ENCODE data around the gene C1QTNF1. TPM values are rescaled to one million over a fixed set of nuclear protein-coding genes. Genes with fewer than 3 reads are reported as not detected.

C1QTNF1 gene
- total RNA-seq, 1 donor, result 42.1 TPM

DNA sequence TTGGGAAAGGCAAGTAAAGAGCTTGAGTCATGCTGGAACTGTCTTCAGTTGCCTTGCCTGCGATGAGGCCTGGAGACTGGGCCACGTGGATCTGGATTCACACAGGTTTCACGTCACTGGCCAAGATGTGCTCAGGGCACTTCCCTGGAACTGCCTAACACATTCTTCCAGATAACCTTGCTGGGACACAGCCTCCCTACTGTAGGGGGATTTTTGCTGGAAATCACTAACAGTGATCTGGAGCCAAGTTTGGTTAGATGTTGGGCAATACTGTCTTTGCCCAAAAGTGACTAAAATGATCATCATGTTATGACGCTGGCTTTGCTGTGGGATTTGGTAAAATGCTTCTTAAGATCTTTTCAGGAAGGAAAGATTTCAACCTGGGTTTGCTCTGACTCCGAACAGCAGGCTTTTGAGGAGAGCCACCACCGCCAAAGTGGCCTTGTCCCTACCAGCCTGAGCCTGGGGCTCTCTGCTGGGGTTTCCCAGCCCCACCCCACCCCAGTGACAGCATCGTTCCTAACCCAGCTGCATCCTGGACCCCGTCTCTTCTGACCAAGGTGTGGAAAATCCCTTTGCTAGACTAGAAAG lies 14.7 kb downstream of the C1QTNF1 start:
- DNase-seq (ENCODE audit: low read depth), result peak; percentile 100
- no peak overlapping the region for H3K4me3 ChIP-seq (ENCODE audit: low read depth, low read length)
- TF ChIP-seq, protein P1, sequence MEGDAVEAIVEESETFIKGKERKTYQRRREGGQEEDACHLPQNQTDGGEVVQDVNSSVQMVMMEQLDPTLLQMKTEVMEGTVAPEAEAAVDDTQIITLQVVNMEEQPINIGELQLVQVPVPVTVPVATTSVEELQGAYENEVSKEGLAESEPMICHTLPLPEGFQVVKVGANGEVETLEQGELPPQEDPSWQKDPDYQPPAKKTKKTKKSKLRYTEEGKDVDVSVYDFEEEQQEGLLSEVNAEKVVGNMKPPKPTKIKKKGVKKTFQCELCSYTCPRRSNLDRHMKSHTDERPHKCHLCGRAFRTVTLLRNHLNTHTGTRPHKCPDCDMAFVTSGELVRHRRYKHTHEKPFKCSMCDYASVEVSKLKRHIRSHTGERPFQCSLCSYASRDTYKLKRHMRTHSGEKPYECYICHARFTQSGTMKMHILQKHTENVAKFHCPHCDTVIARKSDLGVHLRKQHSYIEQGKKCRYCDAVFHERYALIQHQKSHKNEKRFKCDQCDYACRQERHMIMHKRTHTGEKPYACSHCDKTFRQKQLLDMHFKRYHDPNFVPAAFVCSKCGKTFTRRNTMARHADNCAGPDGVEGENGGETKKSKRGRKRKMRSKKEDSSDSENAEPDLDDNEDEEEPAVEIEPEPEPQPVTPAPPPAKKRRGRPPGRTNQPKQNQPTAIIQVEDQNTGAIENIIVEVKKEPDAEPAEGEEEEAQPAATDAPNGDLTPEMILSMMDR (IDR thresholded peaks at IDR 0.05; ENCODE audit: insufficient read depth, low read length), result no peak

- TF ChIP-seq, protein P1 (IDR thresholded peaks at IDR 0.05; ENCODE audit: insufficient read depth, low read length), result no peak
Observed at GRCh38 chr17:79039171-79039570, 15.2 kb downstream of the C1QTNF1 start.

DNA sequence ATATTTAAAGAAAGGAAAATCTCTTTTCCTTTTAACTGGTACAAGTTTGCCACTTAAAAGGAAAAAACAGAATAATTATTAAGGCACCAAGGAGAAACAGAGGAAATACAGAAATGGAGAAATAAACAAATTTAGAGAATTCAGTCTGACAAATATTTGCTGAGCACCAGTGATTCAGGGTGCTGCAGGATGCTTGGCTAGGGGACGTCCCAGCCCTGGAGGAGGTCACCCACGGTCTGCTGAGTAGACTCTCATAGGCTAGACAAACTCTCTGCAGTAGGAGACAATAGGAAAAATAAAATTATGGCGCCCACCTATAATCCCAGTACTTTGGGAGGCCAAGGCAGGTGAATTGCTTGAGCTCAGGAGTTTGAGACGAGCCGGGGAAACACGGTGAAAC lies 15.9 kb downstream of the C1QTNF1 start:
- TF ChIP-seq, protein P1 (IDR thresholded peaks at IDR 0.05; ENCODE audit: insufficient read depth, low read length), result no peak

More at GRCh38 chr17:79039171-79039570, 15.2 kb downstream of the C1QTNF1 start:
- no peak for DNase-seq (ENCODE audit: low read depth)
- H3K4me3 ChIP-seq (ENCODE audit: low read depth, low read length), result no peak overlapping the region

DNA sequence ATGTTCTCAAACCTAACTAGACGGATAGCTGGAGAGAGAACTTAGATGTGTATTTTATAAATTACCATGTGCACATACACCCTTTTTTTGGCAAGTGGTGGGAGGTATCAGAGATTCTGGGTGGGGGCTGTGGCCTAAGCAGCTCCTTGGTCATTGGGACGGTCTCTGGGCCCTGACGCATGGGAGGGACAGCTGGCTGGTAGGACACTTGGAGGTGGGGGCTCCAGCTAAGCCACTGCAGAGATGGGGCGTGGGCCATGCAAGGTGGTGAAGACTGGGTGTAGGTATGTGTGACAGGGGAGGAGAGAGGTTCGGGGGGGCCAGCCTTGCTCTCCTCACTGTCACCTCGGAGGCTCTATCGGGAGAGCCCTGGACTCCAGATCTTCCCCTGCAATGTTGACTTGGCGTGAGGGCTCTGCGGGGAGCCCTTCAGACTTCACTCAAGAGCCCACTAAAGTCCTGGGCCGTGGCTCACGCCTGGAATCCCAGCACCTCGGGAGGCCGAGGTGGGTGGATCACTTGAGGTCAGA lies 17.1 kb downstream of the C1QTNF1 start:
- TF ChIP-seq, protein P1 (IDR thresholded peaks at IDR 0.05; ENCODE audit: insufficient read depth, low read length), result no peak
- no peak overlapping the region for H3K4me3 ChIP-seq (ENCODE audit: low read depth, low read length)
- no peak for DNase-seq (ENCODE audit: low read depth)

More for the DNA sequence above, 15.9 kb downstream of the C1QTNF1 start:
- no peak overlapping the region for H3K4me3 ChIP-seq (ENCODE audit: low read depth, low read length)
- no peak for DNase-seq (ENCODE audit: low read depth)

GRCh38 chr17:79041723-79042420 lies 17.9 kb downstream of the C1QTNF1 start:
- no peak overlapping the region for H3K4me3 ChIP-seq (ENCODE audit: low read depth, low read length)
- TF ChIP-seq, protein P1 (IDR thresholded peaks at IDR 0.05; ENCODE audit: insufficient read depth, low read length), result no peak
- no peak for DNase-seq (ENCODE audit: low read depth)

DNA sequence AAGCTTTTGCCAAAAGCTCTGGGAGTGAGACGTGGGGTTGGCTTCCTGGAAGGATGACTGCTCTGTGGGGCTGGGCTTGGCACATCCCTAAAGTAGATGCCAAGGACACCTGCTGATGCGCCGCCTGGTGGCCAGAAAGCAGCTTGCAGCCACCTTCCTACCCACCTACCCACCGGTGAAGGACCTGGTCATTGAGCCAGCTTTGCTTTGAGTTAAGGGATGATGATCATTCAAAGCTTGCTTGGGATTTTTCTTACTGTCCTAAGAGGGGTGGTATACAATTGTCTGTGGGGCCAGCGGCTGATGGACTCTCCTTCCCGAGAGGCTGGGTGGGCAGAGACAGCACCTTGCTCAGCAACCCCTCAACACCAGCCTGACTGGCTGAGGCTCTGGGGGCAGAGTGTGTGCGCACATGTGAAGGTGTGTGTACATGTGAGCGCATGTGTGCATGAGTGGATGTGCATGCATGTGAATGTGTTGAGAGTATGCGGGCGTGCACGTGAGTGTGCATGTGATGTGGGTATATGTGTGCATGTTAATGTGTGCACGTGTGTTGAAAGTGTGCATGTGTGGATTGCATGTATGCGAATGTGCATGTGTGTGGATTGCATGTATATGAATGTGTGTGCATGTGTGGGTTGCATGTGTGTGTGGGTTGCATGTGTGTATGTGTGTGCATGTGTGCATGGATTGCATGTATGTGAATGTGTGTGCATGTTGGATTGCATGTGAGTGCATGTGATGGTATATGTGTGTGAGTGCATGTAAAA lies 18.6 kb downstream of the C1QTNF1 start:
- peak; percentile 65 for DNase-seq (ENCODE audit: low read depth)
- H3K4me3 ChIP-seq (ENCODE audit: low read depth, low read length), result no peak overlapping the region
- TF ChIP-seq, protein P1 (IDR thresholded peaks at IDR 0.05; ENCODE audit: insufficient read depth, low read length), result peak; percentile 87

Data from fibroblast of the aortic adventitia (primary cell).